ENCODE results near the gene SERPINB3.

- no peak for TF ChIP-seq CTCF (IDR thresholded peaks at IDR 0.05; ENCODE audit: insufficient read depth, low read length)
- TF ChIP-seq SPI1 (IDR thresholded peaks at IDR 0.05; ENCODE audit: borderline replicate concordance, low read depth): no peak
- no peak for TF ChIP-seq POLR2AphosphoS5 (IDR thresholded peaks at IDR 0.05; ENCODE audit: low read depth)
Observed at GRCh38 chr18:63701952-63702351, 40.3 kb upstream of the SERPINB3 start.
